HCT116 (cell line): ENCODE measurements around the gene AADACL4.

Source experiments
- CTCF ChIP-seq, 3 experiments: fragments of 200-600 bp in 1 of 3; sonication (generic) in 1 of 3; IDR thresholded peaks in 2 of 3; conservative IDR thresholded peaks in 1 of 3; 2 replicates each; pipeline ENCODE4 v1.5.1; 2012 to 2017; ENCODE audit warnings: low read depth in 2 of 3, low read length in 2 of 3, antibody characterized with exemption in 1 of 3, borderline replicate concordance in 1 of 3, control low read depth in 1 of 3, mild to moderate bottlenecking in 1 of 3, mixed read lengths in 1 of 3, mixed run types in 1 of 3, moderate library complexity in 1 of 3; ENCODE audit not compliant: insufficient read depth in 1 of 3
- EZH2 ChIP-seq: fragments of 200-600 bp; sonication (generic); IDR thresholded peaks from 2 replicates; pipeline ENCODE4 v1.6.1; 2017; ENCODE audit warnings: antibody characterized with exemption, mixed run types
- POLR2AphosphoS5 ChIP-seq: IDR thresholded peaks from 2 replicates; pipeline ENCODE4 v1.6.1; 2011; ENCODE audit warnings: mild to moderate bottlenecking, low read depth, low read length, moderate library complexity
- RAD21 ChIP-seq: IDR thresholded peaks from 2 replicates; pipeline ENCODE4 v1.6.1; 2012; ENCODE audit warnings: low read depth, mild to moderate bottlenecking
- TF ChIP-seq, protein P1 (sequence below): IDR thresholded peaks from 2 replicates; pipeline ENCODE4 v1.6.1; 2012

GRCh38 chr1:12696658-12697057 is 52.8 kb downstream of the AADACL4 start:
- TF ChIP-seq CTCF (IDR thresholded peaks at IDR 0.05 in 2 of 3, conservative IDR thresholded peaks at IDR 0.05 in 1 of 3; ENCODE audit: borderline replicate concordance in 1 of 3, insufficient read depth in 1 of 3, low read depth in 2 of 3, low read length in 2 of 3) (no peak), POLR2AphosphoS5 (no peak), RAD21 (no peak), EZH2 (no peak)
- TF ChIP-seq, protein P1, sequence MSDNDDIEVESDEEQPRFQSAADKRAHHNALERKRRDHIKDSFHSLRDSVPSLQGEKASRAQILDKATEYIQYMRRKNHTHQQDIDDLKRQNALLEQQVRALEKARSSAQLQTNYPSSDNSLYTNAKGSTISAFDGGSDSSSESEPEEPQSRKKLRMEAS: no peak
